CD14-positive monocyte (primary cell): Measurements from ENCODE around the gene DEPDC1B. TPM values are rescaled to one million over a fixed set of nuclear protein-coding genes. Genes with fewer than 3 reads are reported as not detected.
"Not testable (repeated sequence)": the region's sequence is repeated elsewhere in the genome, so short reads cannot be mapped to it uniquely, and the experiment has no call there.

ENCODE experiments used
- DNase-seq, 3 donors: peaks; one replicate each; pipeline ENCODE4 v3.0.0-alpha.2; 2011 to 2022
- H2AFZ ChIP-seq: 2 replicates; pipeline ENCODE4 v1.6.0; 2012; ENCODE audit warnings: mild to moderate bottlenecking, low read depth, low read length, inconsistent platforms; ENCODE audit not compliant: insufficient read depth, poor library complexity, severe bottlenecking
- H3K27ac ChIP-seq, 2 donors: 1 replicate in 1 of 2; 2 replicates in 1 of 2; pipeline ENCODE4 v1.5.1; 2012 to 2013; ENCODE audit warnings: low read length in 2 of 2, control low read depth in 1 of 2, inconsistent platforms in 1 of 2, low read depth in 1 of 2, mild to moderate bottlenecking in 1 of 2
- H3K27me3 ChIP-seq, 2 donors: one replicate each; pipeline versions ENCODE4 v1.6.0 to v1.6.1; 2011 to 2013; ENCODE audit warnings: low read length in 2 of 2; ENCODE audit not compliant: control insufficient read depth in 2 of 2, insufficient read depth in 2 of 2
- H3K36me3 ChIP-seq, 2 donors: replicated peaks in 1 of 2; 1 replicate in 1 of 2; 2 replicates in 1 of 2; pipeline versions ENCODE4 v1.5.1 to v1.6.1; 2012 to 2013; ENCODE audit warnings: low read length in 2 of 2, control low read depth in 1 of 2, inconsistent platforms in 1 of 2, mild to moderate bottlenecking in 1 of 2; ENCODE audit not compliant: insufficient read depth in 2 of 2, control insufficient read depth in 1 of 2
- H3K4me1 ChIP-seq, 2 donors: 1 replicate in 1 of 2; 2 replicates in 1 of 2; pipeline versions ENCODE4 v1.5.1 to v1.6.1; 2012 to 2013; ENCODE audit warnings: low read length in 2 of 2, control low read depth in 1 of 2, inconsistent platforms in 1 of 2, mild to moderate bottlenecking in 1 of 2, moderate library complexity in 1 of 2; ENCODE audit not compliant: insufficient read depth in 2 of 2, control insufficient read depth in 1 of 2
- H3K4me2 ChIP-seq: replicated peaks from 2 replicates; pipeline ENCODE3; 2012; ENCODE audit warnings: low read length, moderate library complexity, mild to moderate bottlenecking; ENCODE audit not compliant: poor library complexity, severe bottlenecking; ENCODE audit errors: extremely low read depth
- H3K4me3 ChIP-seq, 3 experiments: fragments of 200-600 bp in 1 of 3; sonication (generic) in 1 of 3; replicated peaks in 1 of 3; 1 replicate in 2 of 3; 2 replicates in 1 of 3; pipeline ENCODE4 v1.5.1; 2011 to 2013; ENCODE audit warnings: low read length in 3 of 3, mild to moderate bottlenecking in 3 of 3, control low read depth in 2 of 3, low read depth in 2 of 3, inconsistent platforms in 1 of 3, moderate library complexity in 1 of 3
- H3K79me2 ChIP-seq: 2 replicates; pipeline ENCODE4 v1.6.0; 2012; ENCODE audit warnings: mild to moderate bottlenecking, control low read depth, inconsistent platforms, low read length, moderate library complexity; ENCODE audit not compliant: insufficient read depth
- H3K9ac ChIP-seq: 2 replicates; pipeline ENCODE4 v1.6.0; 2017; ENCODE audit warnings: low read length, mild to moderate bottlenecking; ENCODE audit not compliant: insufficient read depth, poor library complexity, severe bottlenecking
- H3K9me3 ChIP-seq, 2 donors: replicated peaks in 1 of 2; 1 replicate in 1 of 2; 2 replicates in 1 of 2; pipeline versions ENCODE4 v1.5.1 to v1.6.1; 2012 to 2013; ENCODE audit warnings: low read length in 2 of 2, control low read depth in 1 of 2; ENCODE audit not compliant: control insufficient read depth in 1 of 2, insufficient read depth in 1 of 2
- H4K20me1 ChIP-seq: 2 replicates; pipeline ENCODE4 v1.6.0; 2012; ENCODE audit warnings: mild to moderate bottlenecking, low read length, control low read depth, moderate library complexity; ENCODE audit not compliant: insufficient read depth
- H3K27ac Mint-ChIP-seq, 7 donors: one replicate each; pipeline ENCODE4 v1.8.0; 2020; ENCODE audit warnings: mild to moderate bottlenecking in 7 of 7, mixed read lengths in 7 of 7, moderate library complexity in 6 of 7, inconsistent platforms in 2 of 7
- H3K27me3 Mint-ChIP-seq, 3 donors: one replicate each; pipeline ENCODE4 v1.8.0; 2021 to 2022; ENCODE audit warnings: low read depth in 3 of 3, mild to moderate bottlenecking in 3 of 3, mixed read lengths in 3 of 3, moderate library complexity in 3 of 3, inconsistent platforms in 1 of 3
- H3K36me3 Mint-ChIP-seq, 2 donors: one replicate each; pipeline ENCODE4 v1.8.0; 2020; ENCODE audit warnings: mixed read lengths in 2 of 2, inconsistent platforms in 1 of 2, mild to moderate bottlenecking in 1 of 2
- H3K4me1 Mint-ChIP-seq: one replicate; pipeline ENCODE4 v1.8.0; 2020; ENCODE audit warnings: mild to moderate bottlenecking, mixed read lengths
- H3K4me3 Mint-ChIP-seq, 2 donors: one replicate each; pipeline ENCODE4 v1.8.0; 2020; ENCODE audit warnings: mild to moderate bottlenecking in 2 of 2, mixed read lengths in 2 of 2, moderate library complexity in 1 of 2
- H3K9me3 Mint-ChIP-seq, 7 donors: one replicate each; pipeline ENCODE4 v1.8.0; 2020 to 2022; ENCODE audit warnings: mixed read lengths in 7 of 7, mild to moderate bottlenecking in 6 of 7, moderate library complexity in 6 of 7, inconsistent platforms in 2 of 7
- CTCF ChIP-seq: fragments of 200-600 bp; IDR thresholded peaks from one replicate; pipeline ENCODE4 v1.8.0; 2022; ENCODE audit warnings: antibody characterized with exemption, mild to moderate bottlenecking
- WGBS: methylation state at CpG from one replicate; pipeline ENCODE4 v1.1.5; 2013; ENCODE audit warnings: missing lambda C conversion rate; ENCODE audit not compliant: insufficient coverage; 5-methylcytosine and 5-hydroxymethylcytosine counted together
- intact Hi-C, 2 donors: fragments of 100-400 bp; cut with micrococcal nuclease; formaldehyde crosslinking; loops; one replicate each; pipeline versions ENCODE4 v1.15.0 to v1.15.1; 2023
- polyA plus RNA-seq, 3 donors: library from polyadenylated mRNA; depleted of rRNA in 1 of 3; unstranded in 2 of 3; stranded (reverse) in 1 of 3; fragments of 300-500 nt in 2 of 3; fragments of >200 nt in 1 of 3; fragmentation: Illumina TruSeq in 2 of 3; gene quantifications; 1 replicate in 2 of 3; 2 replicates in 1 of 3; pipeline ENCODE4 v1.2.3, GENCODE V29; 2012 to 2021

Gene DEPDC1B
- polyA plus RNA-seq, 3 donors = 0.11 to 0.56 (median 0.14) TPM

DNA sequence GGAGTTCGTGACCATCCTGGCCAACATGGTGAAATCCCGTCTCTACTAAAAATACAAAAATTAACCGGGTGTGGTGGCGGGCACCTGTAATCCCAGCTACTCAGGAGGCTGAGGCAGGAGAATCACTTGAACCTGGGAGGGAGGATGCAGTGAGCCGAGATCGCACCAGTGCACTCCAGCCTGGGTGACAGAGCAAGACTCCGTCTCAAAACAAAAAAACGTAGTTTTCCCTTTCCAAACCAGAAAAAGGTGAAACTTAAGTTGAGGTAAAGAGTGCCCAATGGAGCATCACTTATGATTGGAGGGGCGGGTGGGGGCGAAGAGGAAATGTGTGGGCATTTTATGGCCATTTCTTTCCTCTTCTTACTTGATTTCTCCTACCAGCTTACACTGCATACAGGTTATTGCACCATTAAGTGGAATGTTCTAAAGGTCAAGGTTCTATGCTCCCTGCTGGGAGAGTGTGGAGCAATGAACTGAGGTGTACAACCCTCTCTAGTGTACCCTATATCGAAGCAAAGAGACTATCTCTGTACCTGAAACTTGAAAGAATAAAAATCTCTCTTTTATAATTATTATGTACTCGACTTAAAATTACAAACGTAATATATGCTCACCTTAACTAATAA lies 136.2 kb downstream of the DEPDC1B start:
- H3K4me1 ChIP-seq = no peaks in the 10 kb centered on the region

DNA sequence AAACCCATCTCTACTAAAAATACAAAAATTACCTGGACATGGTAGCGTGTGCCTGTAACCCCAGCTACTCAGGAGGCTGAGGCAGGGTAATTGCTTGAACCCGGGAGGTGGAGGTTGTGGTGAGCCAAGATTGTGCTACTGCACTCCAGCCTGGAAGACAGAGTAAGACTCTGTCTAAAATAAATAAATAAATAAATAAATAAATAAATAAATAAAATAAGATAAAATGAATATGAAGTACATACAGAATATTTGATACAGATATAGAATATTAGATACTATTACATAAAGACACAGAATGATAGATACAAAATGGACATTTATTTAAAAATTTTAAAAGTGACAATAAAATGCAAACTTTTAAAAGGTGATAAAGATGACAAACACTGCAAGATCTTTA lies 146.7 kb downstream of the DEPDC1B start:
- H3K79me2 ChIP-seq, H3K4me1 Mint-ChIP-seq, H3K9ac ChIP-seq, H3K4me2 ChIP-seq, H3K27ac ChIP-seq, H3K27ac Mint-ChIP-seq, H3K4me1 ChIP-seq, H3K4me3 Mint-ChIP-seq, H2AFZ ChIP-seq, DNase-seq, H3K36me3 ChIP-seq, H3K27me3 Mint-ChIP-seq, H3K36me3 Mint-ChIP-seq, H3K27me3 ChIP-seq, H4K20me1 ChIP-seq, intact Hi-C loops, H3K4me3 ChIP-seq: not testable (repeated sequence)
- peaks cover 3 to 18% (median 8%) of the 10 kb centered on the region in 7 donors for H3K9me3 Mint-ChIP-seq
- no CpG with 5 or more reads among the region's 2 CpGs for WGBS
- H3K9me3 ChIP-seq = peaks cover 0 to 12% of the 10 kb centered on the region in 2 donors

More for the DNA sequence above, 136.2 kb downstream of the DEPDC1B start:
- Histone ChIP-seq H3K27me3 (no peaks in the 10 kb centered on the region), H3K36me3 (no peaks in the 10 kb centered on the region), H3K79me2 (no peaks in the 10 kb centered on the region), H3K4me3 (no peak overlapping the region), H2AFZ (no peak overlapping the region), H3K27ac (no peak overlapping the region), H4K20me1 (no peaks in the 10 kb centered on the region), H3K9ac (no peak overlapping the region), H3K4me2 (no peak overlapping the region), H3K9me3 (peaks cover 12 to 17% of the 10 kb centered on the region in 2 donors)
- intact Hi-C loops = no loop called here
- H3K4me1 Mint-ChIP-seq = no peaks in the 10 kb centered on the region
- no peaks in the 10 kb centered on the region for H3K27me3 Mint-ChIP-seq
- no peak overlapping the region for H3K4me3 Mint-ChIP-seq
- H3K9me3 Mint-ChIP-seq = peaks cover 12 to 25% (median 23%) of the 10 kb centered on the region in 7 donors
- TF ChIP-seq CTCF = no peak
- DNase-seq = no peak
- H3K36me3 Mint-ChIP-seq = no peaks in the 10 kb centered on the region
- WGBS = 93% methylated on average over 3 of the region's 13 CpGs
- H3K27ac Mint-ChIP-seq = no peak overlapping the region
